Midbrain (tissue), 1 donor: Measurements from ENCODE around the gene SYCE3.
A peak's percentile ranks its signal among the peaks of the same experiment; 100 is the strongest.

Source experiments
- DNase-seq: peaks from one replicate; lab custom pipeline; 2025; lab: John Stamatoyannopoulos, UW

SYCE3 gene

DNA sequence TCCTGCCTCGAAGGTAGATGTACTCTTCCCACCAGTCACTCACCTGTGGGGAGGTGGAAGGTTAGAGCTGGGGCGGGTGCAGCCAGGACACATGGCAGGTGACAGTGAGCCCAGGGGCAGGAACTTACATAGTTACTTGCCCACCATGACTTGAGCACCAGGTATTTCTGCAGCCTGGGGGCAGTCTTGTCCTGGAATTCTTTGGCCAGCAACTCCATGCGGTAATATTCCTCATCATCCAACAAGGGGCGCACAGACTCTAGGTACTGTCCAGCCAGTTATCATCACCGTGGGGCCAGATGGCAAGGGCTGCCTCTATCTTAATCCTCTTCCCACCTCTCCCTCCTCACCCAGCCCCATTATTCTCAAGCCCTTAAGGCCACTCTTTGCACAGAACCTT is 13.4 kb upstream of the SYCE3 start:
- no peak for DNase-seq

DNA sequence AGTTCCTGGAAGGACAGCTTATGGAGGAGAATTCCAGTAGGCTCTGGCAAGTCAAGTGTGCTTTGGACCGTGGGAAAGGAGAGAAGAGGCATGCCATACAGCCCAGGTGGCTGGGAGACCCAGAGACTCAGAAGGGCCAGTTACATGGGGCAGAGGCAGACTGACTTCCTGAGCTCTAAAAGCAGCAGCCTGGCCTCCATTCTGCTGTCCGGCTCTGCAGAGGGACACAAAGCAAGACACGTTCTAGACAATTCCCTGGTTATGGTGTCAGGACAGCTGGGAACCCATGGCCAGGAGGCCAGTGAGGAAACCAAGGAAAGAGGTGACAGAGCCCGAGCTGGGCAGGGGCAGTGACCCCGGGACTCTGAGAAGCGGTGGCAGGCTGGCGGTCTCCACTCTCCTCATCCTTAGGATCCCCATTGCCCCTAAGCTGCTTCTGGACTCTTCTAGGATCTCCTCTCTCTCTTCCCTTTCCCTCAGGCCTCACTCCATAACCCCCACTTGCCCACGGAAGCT is 12.8 kb upstream of the SYCE3 start:
- no peak for DNase-seq

DNA sequence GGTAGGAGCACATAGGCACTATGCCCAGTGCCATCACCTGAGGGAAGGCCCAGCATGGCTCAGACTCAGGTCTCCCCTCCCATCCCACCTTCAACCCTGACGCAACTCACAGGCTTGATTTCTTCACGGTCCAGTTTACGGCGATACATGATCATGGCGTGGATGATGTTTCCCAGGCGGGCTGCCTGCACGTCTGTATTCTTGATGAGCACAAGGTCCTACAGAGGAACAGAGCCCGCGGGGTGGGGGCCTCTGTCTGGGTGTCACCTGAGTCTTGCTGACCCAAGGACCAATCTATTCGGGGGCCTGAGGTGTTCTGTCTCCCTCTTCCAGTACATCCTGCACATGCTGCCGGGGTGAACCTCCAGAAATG is 11.7 kb upstream of the SYCE3 start:
- no peak for DNase-seq

GRCh38 chr22:50573491-50574382 is 11.0 kb upstream of the SYCE3 start:
- DNase-seq, result no peak

GRCh38 chr22:50572965-50573364 is 10.2 kb upstream of the SYCE3 start:
- DNase-seq, result no peak

- DNase-seq, result no peak
These were observed 8.8 kb upstream of the SYCE3 start for GRCh38 chr22:50571264-50572175.

- no peak for DNase-seq
These were observed 8.1 kb upstream of the SYCE3 start for GRCh38 chr22:50570861-50571260.

DNA sequence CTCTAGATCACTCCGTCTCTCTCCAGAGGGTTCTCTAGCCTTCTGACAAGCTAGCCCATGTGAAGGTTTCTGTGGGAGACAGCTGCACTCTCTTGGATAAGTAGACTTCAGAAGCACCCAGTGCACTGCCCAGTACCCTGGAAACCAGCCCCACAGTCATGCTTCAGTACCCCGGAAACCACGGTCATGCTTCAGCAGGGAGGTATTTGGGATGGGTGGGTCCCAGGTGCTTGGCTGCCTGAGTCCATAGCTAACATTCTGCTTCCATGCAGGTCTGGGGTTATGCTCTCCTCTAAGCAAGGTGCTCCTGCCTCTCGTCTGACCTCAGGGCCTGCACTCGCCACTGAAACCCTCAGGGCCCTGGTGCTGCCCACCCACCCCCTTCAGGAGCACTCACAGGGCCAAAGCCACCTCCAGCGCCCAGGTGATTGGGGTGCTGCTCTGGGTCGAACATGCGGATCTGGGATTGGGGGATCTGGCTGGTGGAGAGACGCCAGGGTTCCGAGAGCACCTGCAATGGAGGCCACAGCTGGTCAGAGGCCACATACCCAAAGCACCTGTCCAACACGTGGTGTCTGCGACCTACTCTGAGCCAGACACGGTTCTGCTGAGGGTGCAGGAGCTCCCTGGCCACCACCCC is 7.3 kb upstream of the SYCE3 start:
- no peak for DNase-seq

DNA sequence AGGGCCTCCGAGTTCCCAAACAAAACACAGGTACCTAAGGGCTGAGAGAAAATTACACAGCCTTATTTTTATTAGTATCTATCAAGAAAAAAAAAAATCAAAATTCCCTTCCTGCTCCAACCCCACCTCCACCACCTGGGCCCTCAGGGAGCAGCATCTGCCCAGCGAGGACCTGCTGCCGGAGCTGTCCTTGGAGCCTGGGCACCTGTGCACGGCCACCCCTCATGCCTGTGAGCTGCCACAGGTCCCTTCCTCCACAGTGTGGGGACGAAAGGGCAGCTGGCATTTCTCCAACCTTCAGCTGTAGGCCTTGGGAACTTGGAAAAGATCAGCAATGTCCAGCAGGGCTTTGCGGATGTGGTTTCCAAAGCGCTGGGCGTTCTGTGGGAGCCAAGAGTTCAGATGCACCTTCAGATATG is 6.3 kb upstream of the SYCE3 start:
- DNase-seq, result no peak

DNA sequence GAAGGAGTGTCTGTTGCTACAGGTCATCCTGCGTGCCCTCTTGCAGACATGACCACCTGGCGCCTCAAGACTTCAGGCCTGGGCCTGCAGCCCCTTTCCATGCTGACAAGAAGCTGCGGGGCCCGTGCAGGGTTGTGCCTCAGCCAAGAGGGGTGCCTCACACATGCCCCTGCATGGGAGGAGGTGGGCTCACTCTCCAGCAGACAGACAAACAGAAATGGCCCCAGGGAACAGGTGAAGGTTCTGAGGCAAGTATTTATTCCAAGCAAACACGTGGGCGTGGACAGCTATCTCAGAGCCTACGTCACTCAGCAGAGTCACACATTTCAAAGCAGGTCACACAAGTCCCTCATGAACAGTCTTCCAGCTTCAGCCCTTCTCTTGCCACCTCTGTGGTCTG is 5.9 kb upstream of the SYCE3 start:
- DNase-seq, result no peak

DNA sequence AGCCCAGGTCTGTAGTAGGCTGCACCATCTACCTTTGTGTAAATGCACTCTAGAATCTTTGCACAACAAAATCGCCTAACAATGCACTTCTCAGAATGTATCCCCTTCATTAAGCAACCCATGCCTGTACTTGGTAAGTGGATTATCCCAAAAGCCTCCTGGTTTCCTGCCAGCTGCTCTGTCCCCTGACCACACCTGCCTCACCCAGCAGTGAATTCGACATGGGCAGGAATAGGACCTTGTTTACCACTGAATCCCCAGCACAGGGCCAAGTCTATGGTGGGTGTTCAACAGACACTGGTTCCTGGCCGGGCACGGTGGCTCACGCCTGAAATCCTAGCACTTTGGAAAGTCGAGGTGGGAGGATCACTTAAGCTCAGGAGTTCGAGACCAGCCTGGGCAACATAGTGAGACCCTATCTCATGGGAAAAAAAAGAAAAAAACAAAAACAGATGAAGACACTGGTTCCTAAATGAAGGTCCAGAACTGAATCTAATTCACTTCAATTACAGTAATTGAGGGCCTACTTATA is 5.1 kb upstream of the SYCE3 start:
- DNase-seq, result no peak

DNA sequence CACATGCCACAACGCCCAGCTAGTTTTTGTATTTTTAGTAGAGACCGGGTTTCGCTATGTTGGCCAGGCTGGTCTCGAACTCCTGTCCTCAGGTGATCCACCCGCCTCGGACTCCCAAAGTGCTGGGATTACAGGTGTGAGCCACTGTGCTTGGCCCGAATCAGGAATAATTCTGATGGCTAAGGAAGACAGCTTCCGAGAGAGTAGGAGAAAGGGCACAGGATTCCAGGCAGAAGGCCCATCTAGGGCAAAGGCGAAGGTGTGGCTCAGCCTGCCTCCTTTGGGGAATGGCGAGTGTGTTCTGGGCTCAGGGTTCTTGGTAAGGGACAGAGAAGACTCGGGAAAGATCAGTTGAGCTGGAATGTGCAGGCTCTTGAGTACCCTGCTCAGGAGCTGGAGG is 1.6 kb upstream of the SYCE3 start:
- DNase-seq, result no peak

DNA sequence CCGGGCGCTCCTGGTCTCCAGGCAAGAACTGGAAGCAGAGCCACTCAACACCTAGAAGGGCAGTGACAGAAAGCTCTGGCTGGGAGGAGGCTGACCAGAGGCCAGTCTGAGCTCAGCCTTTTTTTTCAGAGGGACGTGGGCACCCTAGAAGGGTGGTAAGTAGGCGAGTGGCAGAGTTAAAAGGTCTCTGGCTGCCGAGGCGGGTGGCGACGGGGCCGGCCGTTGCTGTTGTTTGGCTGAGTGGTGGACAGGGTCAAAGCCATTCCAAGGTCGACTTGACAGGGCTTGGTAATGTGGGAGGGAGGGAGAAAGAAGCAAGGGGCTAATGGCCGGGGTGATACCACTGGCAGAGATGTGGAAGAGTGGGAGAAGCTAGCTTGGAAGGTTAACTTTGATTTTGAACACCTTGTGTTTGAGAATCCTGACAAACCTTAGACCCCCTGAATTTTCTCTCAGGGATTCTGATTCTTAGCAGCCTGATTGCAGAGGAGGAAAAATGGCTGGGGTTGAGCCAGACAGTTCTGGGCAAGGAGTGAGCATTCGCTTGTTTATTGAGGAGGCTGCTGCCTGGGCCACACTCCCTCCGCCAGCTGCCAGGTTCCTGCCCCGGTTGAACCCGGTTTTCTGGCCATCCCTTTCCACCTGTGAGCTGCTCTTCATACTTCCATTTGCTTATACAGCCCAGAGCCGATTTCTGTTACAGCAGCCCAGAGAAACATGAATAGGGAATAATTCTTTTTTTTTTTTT is 868 bp upstream of the SYCE3 start:
- peak; percentile 55 for DNase-seq

DNA sequence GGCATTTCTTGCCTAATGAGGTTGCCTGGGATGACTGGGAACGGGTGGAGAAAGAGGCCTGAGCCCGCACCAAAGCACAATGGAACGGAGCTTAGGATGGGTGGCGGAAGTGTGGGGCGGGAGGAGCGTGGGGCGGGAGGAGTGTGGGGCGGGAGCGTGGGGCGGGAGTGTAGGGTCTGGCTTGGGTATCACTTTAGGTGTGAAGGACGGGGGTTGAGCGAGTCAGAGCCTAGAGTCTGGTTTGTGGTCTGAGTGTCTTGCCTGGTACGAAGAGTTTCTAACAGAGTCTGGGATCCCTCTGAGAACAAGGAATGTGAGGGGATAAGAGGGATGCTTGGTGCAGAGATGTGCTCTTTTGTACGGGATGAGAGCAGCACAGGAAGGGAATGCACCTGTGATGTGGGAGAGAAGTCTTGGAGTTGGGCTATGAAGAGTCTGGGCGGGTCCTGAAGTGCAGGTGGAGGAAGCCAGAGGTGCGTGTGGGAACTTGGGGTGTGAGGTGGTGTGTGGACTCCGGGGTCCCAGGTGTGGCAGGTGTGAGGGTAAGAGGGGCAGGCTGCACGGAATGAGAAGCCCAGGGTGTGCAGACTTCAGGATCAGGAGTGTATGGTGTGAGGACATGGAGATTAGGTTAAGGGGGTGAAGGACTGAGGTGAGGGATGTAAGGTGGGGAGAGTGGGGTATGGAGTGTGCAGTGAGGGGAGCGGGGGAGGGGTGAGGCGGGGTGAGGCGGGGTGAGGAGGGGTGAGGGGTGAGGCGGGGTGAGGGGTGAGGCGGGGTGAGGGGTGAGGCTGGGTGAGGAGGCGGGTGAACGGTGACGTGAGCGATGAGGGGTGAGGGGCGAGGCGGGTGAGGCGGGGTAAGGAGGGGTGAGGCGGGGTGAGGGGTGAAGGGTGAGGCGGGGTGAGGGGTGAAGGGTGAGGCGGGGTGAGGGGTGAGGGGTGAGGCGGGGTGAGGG is 1.0 kb downstream of the SYCE3 start:
- no peak for DNase-seq

DNA sequence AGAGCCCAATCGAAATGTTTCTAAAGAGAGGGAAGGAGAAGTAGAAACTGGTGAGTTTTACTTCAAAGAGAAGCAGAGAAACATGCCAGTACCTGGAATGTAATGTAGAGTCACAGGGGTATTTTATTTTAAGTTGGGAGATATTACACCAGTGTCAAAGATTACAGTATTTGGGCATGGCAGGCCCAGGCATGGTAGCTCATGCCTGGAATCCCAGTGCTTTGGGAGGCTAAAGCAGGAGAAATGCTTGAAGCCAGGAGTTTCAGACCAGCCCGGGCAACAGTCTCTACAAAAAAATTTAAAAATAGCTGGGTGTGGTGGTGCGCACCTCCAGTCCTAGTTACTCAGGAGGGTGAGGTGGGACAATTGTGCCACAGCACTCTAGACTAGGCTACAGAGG is 2.7 kb downstream of the SYCE3 start:
- no peak for DNase-seq

DNA sequence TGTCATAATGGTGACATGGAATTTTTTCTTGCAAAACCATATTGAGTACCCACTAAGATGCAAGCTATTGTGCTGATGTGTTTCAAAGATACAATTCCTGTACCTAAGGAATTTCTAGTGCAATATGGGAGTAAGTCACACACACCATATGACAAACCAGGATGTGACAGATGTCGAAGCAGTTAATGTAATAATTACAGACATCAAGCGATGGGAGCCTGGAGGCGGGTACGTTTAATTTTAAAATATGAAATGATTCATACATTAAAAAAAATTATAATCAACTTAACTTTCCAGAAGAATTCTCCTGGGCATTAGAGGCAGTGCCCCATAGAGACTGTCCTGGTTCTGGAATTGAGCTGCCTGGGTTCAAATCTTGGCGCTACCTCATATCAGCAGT is 6.0 kb downstream of the SYCE3 start:
- DNase-seq, result no peak

GRCh38 chr22:50553310-50553709 is 9.4 kb downstream of the SYCE3 start:
- DNase-seq, result no peak

DNA sequence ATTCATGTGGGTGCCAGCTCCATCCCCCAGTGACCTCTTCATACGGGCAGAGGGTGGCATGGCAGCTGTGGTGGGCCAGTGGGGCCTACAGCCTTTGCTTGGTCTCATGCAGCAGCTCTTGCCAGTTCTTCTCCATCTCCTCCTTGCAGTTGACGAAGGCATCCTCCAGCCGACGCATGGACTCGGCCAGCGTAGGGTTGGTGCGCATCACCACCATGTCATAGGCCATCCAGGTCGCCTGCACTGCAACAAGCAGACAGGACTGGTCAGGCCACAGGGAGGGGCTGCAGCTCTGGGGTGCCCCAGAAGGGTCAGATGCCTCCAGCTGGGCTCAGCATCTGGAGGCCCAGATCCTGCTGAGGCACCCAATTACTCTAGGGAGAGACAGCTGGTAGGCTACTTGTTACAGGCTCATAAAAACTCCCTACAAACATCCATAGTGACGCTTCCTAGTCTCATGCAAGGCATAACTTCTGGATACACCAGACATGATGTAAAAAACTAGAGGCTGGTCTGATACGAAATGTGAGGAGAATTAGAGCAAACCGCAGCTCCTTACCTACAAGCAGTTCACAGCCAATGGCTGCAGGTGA is 11.5 kb downstream of the SYCE3 start:
- no peak for DNase-seq

DNA sequence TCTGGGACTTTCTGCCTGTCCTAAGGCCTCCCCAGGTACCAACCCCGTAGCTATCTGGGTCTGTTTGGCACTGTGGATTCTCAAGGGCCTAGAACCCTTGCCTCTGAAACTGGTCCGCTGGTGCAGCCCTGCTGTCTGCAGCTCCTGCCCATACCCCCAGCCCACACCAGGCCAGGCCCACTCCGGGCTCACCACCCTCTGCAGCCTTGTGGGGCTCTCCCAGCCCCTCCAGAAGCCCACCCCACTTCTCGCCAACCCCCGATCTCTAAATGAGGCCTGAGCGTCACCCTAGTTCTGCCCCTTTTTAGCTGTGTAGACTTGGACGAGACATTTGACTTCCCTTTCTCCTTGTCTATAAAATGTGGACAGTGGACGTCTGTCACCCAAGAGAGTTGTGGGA is 12.3 kb downstream of the SYCE3 start:
- DNase-seq, result no peak
